ENCODE data around the gene C2orf80. TPM values are rescaled to one million over a fixed set of nuclear protein-coding genes. Genes with fewer than 3 reads are reported as not detected.

C2orf80 gene
- total RNA-seq, 2 donors from 2014 or later = not detected

Other genes starting within 250 kb of the C2orf80 start
- gene PLEKHM3, start 164.5 kb downstream of the C2orf80 start, total RNA-seq = 10 to 100 TPM in 1 of 2 donors, 1 to 10 TPM in 1; 9.8 to 10.4 TPM
- gene CRYGD, start 65.5 kb downstream of the C2orf80 start, total RNA-seq = not detected
- gene CRYGC, start 60.2 kb downstream of the C2orf80 start, total RNA-seq = not detected
- gene CRYGB, start 43.9 kb downstream of the C2orf80 start, total RNA-seq = not detected
- not detected for gene CRYGA, start 26.4 kb downstream of the C2orf80 start, total RNA-seq
- 100 to 1,000 TPM; 228 to 238 TPM for gene IDH1, start 65.0 kb upstream of the C2orf80 start, total RNA-seq
- gene PIKFYVE, start 76.2 kb upstream of the C2orf80 start, total RNA-seq = 10 to 100 TPM; 17.6 to 20.5 TPM
- under 1 TPM in 1 of 2 donors, not detected in 1; 0.08 TPM for gene PTH2R, start 216.8 kb upstream of the C2orf80 start, total RNA-seq

All from left colon (tissue), 2 donors.